GM19239 (cell line): ENCODE data around the gene PLEKHM1.
"Not testable (repeated sequence)": the region's sequence is repeated elsewhere in the genome, so short reads cannot be mapped to it uniquely, and the experiment has no call there.

Source experiments
- DNase-seq: peaks from one replicate; pipeline ENCODE4 v3.0.0; 2011; ENCODE audit warnings: low spot score; ENCODE audit not compliant: insufficient read length
- FAIRE-seq: peaks from 2 replicates; lab custom pipeline; 2011; peaks lifted over from hg19 to GRCh38; lab: Jason Lieb, UNC

The PLEKHM1 gene

GRCh38 chr17:45468293-45469203 is 22.0 kb downstream of the PLEKHM1 start:
- FAIRE-seq = not testable (repeated sequence)

GRCh38 chr17:45461524-45462327 is 28.8 kb downstream of the PLEKHM1 start:
- DNase-seq = not testable (repeated sequence)
- FAIRE-seq = peak; percentile 59

More at GRCh38 chr17:45468293-45469203, 22.0 kb downstream of the PLEKHM1 start:
- not testable (repeated sequence) for DNase-seq

- DNase-seq, FAIRE-seq: not testable (repeated sequence)
Observed at GRCh38 chr17:45460422-45460821, 30.1 kb downstream of the PLEKHM1 start.

GRCh38 chr17:45454341-45454740 is 36.2 kb downstream of the PLEKHM1 start:
- FAIRE-seq, DNase-seq: not testable (repeated sequence)

- FAIRE-seq, DNase-seq: not testable (repeated sequence)
Observed at GRCh38 chr17:45453731-45454130, 36.8 kb downstream of the PLEKHM1 start.

GRCh38 chr17:45453225-45453534 is 37.3 kb downstream of the PLEKHM1 start:
- not testable (repeated sequence) for FAIRE-seq, DNase-seq

- FAIRE-seq = peak; percentile 18
- DNase-seq = not testable (repeated sequence)
Observed at GRCh38 chr17:45452329-45453224, 37.9 kb downstream of the PLEKHM1 start.

GRCh38 chr17:45451660-45452059 is 38.9 kb downstream of the PLEKHM1 start:
- FAIRE-seq = peak; percentile 77
- DNase-seq = not testable (repeated sequence)

- FAIRE-seq (no peak), DNase-seq (no peak)
Observed at GRCh38 chr17:45451131-45451530, 39.4 kb downstream of the PLEKHM1 start.

GRCh38 chr17:45449708-45450329 is 40.7 kb downstream of the PLEKHM1 start:
- not testable (repeated sequence) for FAIRE-seq, DNase-seq

- FAIRE-seq, DNase-seq: not testable (repeated sequence)
Observed at GRCh38 chr17:45449260-45449659, 41.3 kb downstream of the PLEKHM1 start.

- not testable (repeated sequence) for FAIRE-seq, DNase-seq
Observed at GRCh38 chr17:45448483-45448882, 42.0 kb downstream of the PLEKHM1 start.

- DNase-seq, FAIRE-seq: not testable (repeated sequence)
Observed at GRCh38 chr17:45448066-45448465, 42.5 kb downstream of the PLEKHM1 start.

- FAIRE-seq, DNase-seq: not testable (repeated sequence)
Observed at GRCh38 chr17:45447650-45448049, 42.9 kb downstream of the PLEKHM1 start.

GRCh38 chr17:45446872-45447625 is 43.5 kb downstream of the PLEKHM1 start:
- not testable (repeated sequence) for FAIRE-seq, DNase-seq

GRCh38 chr17:45445901-45446743 is 44.4 kb downstream of the PLEKHM1 start:
- DNase-seq = not testable (repeated sequence)

More at GRCh38 chr17:45445901-45446743, 44.4 kb downstream of the PLEKHM1 start:
- not testable (repeated sequence) for FAIRE-seq
